ENCODE data around the gene KCNQ2. TPM values are rescaled to one million over a fixed set of nuclear protein-coding genes. Genes with fewer than 3 reads are reported as not detected.

Gene KCNQ2
- total and polyA plus RNA-seq, 4 donors, result 30.7 to 155 (median 103) TPM

GRCh38 chr20:63466861-63467260 is 5.6 kb downstream of the KCNQ2 start:
- Histone ChIP-seq H3K4me3 (ENCODE audit: low read depth, low read length) (no peak overlapping the region), H3K9me3 (ENCODE audit: control insufficient read depth, insufficient read depth, low read length) (no peaks in the 10 kb centered on the region), H3K4me1 (ENCODE audit: control insufficient read depth, insufficient read depth, low read length) (peaks cover 81% of the 10 kb centered on the region), H3K27me3 (ENCODE audit: control insufficient read depth, insufficient read depth, low read length) (no peaks in the 10 kb centered on the region), H3K27ac (ENCODE audit: low read depth, low read length) (no peak overlapping the region), H3K36me3 (ENCODE audit: control insufficient read depth, insufficient read depth, low read length) (peaks cover 64% of the 10 kb centered on the region)
- DNase-seq (ENCODE audit: low read depth in 4 of 6, low spot score in 6 of 6), result no peak
- WGBS (ENCODE audit: insufficient coverage), result 92% methylated on average over 16 of the region's 17 CpGs

DNA sequence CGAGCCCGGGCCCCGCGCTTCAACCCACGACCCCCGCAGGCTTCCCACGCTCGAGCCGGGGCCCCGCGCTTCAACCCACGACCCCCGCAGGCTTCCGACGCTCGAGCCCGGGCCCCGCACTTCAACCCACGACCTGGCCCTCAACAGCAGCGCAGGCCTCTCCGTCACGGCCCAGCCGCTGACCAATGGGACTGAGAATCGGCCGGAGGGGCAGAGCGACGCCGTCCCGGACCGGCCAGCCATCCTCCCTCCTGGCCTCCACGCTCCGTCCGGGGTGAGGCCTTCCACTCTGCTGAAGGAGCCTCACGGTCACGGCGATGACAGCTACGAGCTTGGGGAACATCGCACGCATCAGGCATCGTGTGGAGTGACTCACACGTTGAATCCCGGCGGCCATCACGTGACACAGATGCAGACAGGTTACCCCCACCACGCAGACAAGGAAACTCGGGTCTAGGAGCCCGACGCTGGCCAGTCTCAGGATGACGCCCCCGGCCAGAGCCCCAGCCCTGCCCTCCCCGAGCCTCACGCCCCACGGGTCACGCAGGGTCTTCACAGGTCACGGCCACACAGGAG is 6.1 kb downstream of the KCNQ2 start:
- H3K4me1 ChIP-seq (ENCODE audit: control insufficient read depth, insufficient read depth, low read length), result peaks cover 84% of the 10 kb centered on the region

DNA sequence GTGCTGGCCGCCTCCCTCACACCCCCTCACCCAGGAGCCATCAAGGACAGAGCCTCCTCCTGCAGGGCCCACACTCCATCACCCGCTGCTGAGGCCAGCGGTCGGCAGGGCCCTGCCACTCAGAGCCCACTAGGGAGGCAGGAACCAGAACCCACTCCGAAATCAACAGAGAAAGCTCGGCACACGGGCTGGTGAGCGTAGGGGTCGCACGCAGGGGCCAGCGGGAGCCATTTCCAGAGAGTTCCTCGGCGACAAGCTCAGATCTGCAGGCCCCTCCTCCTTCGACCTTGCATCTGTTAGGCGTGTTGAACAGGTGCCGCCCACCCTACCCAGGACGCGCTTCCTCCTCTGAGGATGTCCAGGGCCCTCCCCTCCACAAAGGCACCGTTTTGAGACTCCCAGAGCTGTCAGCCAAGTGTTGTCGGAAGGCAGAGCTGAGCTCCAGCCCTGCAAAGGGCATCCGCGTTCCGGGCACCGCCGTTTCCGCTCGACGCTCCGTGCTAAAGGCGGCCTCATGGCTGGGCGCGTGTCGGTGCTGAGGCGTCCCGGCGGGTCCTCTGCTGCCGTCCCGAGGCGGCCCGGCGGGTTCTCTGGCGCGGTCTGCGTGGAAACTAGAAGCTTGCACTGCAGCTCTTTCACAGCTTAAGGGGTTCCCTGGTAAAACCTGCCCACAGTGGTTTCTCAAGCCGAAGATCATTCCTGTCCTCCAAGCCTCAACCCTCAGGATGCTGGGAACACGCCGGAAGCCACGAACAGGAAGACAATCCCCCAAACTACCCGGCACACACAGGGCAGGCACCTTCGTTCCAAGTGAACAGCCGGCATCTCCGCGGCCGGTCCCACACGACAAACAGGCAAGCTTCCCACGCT is 6.8 kb downstream of the KCNQ2 start:
- no peaks in the 10 kb centered on the region for H3K9me3 ChIP-seq (ENCODE audit: control insufficient read depth, insufficient read depth, low read length)
- peaks cover 83% of the 10 kb centered on the region for H3K4me1 ChIP-seq (ENCODE audit: control insufficient read depth, insufficient read depth, low read length)
- no peaks in the 10 kb centered on the region for H3K27me3 ChIP-seq (ENCODE audit: control insufficient read depth, insufficient read depth, low read length)
- peaks cover 70% of the 10 kb centered on the region for H3K36me3 ChIP-seq (ENCODE audit: control insufficient read depth, insufficient read depth, low read length)
- WGBS (ENCODE audit: insufficient coverage), result 79% methylated on average over 56 of the region's 56 CpGs
- no peak for DNase-seq (ENCODE audit: low read depth in 4 of 6, low spot score in 6 of 6)
- no peak overlapping the region for H3K27ac ChIP-seq (ENCODE audit: low read depth, low read length)
- no peak overlapping the region for H3K4me3 ChIP-seq (ENCODE audit: low read depth, low read length)

More for the DNA sequence above, 6.1 kb downstream of the KCNQ2 start:
- Histone ChIP-seq H3K27me3 (ENCODE audit: control insufficient read depth, insufficient read depth, low read length) (no peaks in the 10 kb centered on the region), H3K36me3 (ENCODE audit: control insufficient read depth, insufficient read depth, low read length) (peaks cover 67% of the 10 kb centered on the region), H3K4me3 (ENCODE audit: low read depth, low read length) (no peak overlapping the region), H3K9me3 (ENCODE audit: control insufficient read depth, insufficient read depth, low read length) (no peaks in the 10 kb centered on the region), H3K27ac (ENCODE audit: low read depth, low read length) (no peak overlapping the region)
- no peak for DNase-seq (ENCODE audit: low read depth in 4 of 6, low spot score in 6 of 6)
- WGBS (ENCODE audit: insufficient coverage), result 83% methylated on average over 55 of the region's 55 CpGs

DNA sequence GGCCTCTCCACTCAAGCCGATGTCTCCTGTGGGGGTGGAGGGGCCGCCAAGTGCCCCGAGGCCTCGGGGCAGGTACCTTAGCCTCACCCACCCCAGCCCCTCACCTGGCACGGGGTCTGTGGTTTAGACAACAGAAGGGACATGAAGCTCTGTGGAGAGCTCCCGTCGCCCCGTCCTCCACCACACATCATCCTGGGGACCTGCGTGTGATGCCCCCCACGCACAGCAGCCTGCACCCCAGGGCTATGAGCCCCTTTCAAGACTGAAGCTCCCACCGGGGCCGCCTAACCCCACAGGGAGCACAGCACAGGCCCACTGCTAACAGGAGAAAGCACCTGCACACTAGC is 8.2 kb downstream of the KCNQ2 start:
- peaks cover 75% of the 10 kb centered on the region for H3K4me1 ChIP-seq (ENCODE audit: control insufficient read depth, insufficient read depth, low read length)
- no peaks in the 10 kb centered on the region for H3K27me3 ChIP-seq (ENCODE audit: control insufficient read depth, insufficient read depth, low read length)
- no peaks in the 10 kb centered on the region for H3K9me3 ChIP-seq (ENCODE audit: control insufficient read depth, insufficient read depth, low read length)
- H3K4me3 ChIP-seq (ENCODE audit: low read depth, low read length), result no peak overlapping the region
- DNase-seq (ENCODE audit: low read depth in 4 of 6, low spot score in 6 of 6), result no peak
- H3K27ac ChIP-seq (ENCODE audit: low read depth, low read length), result peak overlapping the region; percentile 57
- peaks cover 67% of the 10 kb centered on the region for H3K36me3 ChIP-seq (ENCODE audit: control insufficient read depth, insufficient read depth, low read length)
- 72% methylated on average over 8 of the region's 12 CpGs for WGBS (ENCODE audit: insufficient coverage)

GRCh38 chr20:63463400-63464288 is 8.8 kb downstream of the KCNQ2 start:
- DNase-seq (ENCODE audit: low read depth in 4 of 6, low spot score in 6 of 6), result no peak
- H3K4me3 ChIP-seq (ENCODE audit: low read depth, low read length), result no peak overlapping the region
- H3K27me3 ChIP-seq (ENCODE audit: control insufficient read depth, insufficient read depth, low read length), result no peaks in the 10 kb centered on the region
- H3K36me3 ChIP-seq (ENCODE audit: control insufficient read depth, insufficient read depth, low read length), result peaks cover 68% of the 10 kb centered on the region
- peak overlapping the region; percentile 57 for H3K27ac ChIP-seq (ENCODE audit: low read depth, low read length)
- WGBS (ENCODE audit: insufficient coverage), result 49% methylated on average over 18 of the region's 22 CpGs
- peaks cover 68% of the 10 kb centered on the region for H3K4me1 ChIP-seq (ENCODE audit: control insufficient read depth, insufficient read depth, low read length)
- no peaks in the 10 kb centered on the region for H3K9me3 ChIP-seq (ENCODE audit: control insufficient read depth, insufficient read depth, low read length)

GRCh38 chr20:63462244-63462643 is 10.2 kb downstream of the KCNQ2 start:
- peaks cover 65% of the 10 kb centered on the region for H3K4me1 ChIP-seq (ENCODE audit: control insufficient read depth, insufficient read depth, low read length)
- no peaks in the 10 kb centered on the region for H3K27me3 ChIP-seq (ENCODE audit: control insufficient read depth, insufficient read depth, low read length)
- H3K9me3 ChIP-seq (ENCODE audit: control insufficient read depth, insufficient read depth, low read length), result no peaks in the 10 kb centered on the region
- H3K4me3 ChIP-seq (ENCODE audit: low read depth, low read length), result no peak overlapping the region
- no peak overlapping the region for H3K27ac ChIP-seq (ENCODE audit: low read depth, low read length)
- no peak for DNase-seq (ENCODE audit: low read depth in 4 of 6, low spot score in 6 of 6)
- 100% methylated on average over 1 of the region's 2 CpGs for WGBS (ENCODE audit: insufficient coverage)
- H3K36me3 ChIP-seq (ENCODE audit: control insufficient read depth, insufficient read depth, low read length), result peaks cover 76% of the 10 kb centered on the region

DNA sequence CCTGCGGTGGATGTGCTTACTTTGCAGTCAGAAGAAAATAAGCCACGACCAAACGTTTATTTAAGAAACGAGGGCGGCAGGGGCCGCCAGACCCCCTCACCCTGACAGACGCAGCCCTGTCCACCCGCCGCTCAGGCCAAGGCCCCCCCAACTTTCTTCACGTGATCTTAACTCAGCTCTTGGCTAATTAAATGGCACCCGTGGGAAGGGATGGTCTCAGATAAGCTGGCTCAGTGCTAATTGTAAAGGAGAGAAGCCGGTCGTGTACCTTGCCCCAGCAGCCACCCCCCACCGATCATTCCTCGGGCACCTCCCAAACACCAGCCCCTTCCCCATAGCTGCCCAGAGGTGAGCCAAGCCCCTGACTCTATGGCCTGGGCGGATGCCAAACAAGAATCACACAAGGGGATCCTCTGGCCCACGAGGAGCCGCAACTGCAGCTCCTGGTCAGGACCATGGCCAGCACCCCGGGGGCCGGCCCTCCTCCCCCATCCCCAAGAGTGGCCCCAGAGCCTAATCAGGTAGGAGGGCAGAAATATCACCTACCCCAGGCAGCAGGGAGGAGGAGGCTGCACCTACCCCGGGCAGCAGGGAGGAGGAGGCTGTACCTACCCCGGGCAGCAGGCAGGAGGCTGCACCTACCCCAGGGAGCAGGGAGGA is 11.2 kb downstream of the KCNQ2 start:
- Histone ChIP-seq H3K36me3 (ENCODE audit: control insufficient read depth, insufficient read depth, low read length) (peaks cover 77% of the 10 kb centered on the region), H3K27ac (ENCODE audit: low read depth, low read length) (no peak overlapping the region), H3K4me3 (ENCODE audit: low read depth, low read length) (no peak overlapping the region), H3K4me1 (ENCODE audit: control insufficient read depth, insufficient read depth, low read length) (peaks cover 75% of the 10 kb centered on the region), H3K27me3 (ENCODE audit: control insufficient read depth, insufficient read depth, low read length) (no peaks in the 10 kb centered on the region), H3K9me3 (ENCODE audit: control insufficient read depth, insufficient read depth, low read length) (no peaks in the 10 kb centered on the region)
- DNase-seq (ENCODE audit: low read depth in 4 of 6, low spot score in 6 of 6), result peak in 1 of 6 donors; percentile 66
- WGBS (ENCODE audit: insufficient coverage), result 41% methylated on average over 19 of the region's 22 CpGs

- H3K4me3 ChIP-seq (ENCODE audit: low read depth, low read length), result no peak overlapping the region
- H3K36me3 ChIP-seq (ENCODE audit: control insufficient read depth, insufficient read depth, low read length), result peaks cover 57% of the 10 kb centered on the region
- DNase-seq (ENCODE audit: low read depth in 4 of 6, low spot score in 6 of 6), result no peak
- no peaks in the 10 kb centered on the region for H3K27me3 ChIP-seq (ENCODE audit: control insufficient read depth, insufficient read depth, low read length)
- H3K4me1 ChIP-seq (ENCODE audit: control insufficient read depth, insufficient read depth, low read length), result peaks cover 76% of the 10 kb centered on the region
- no peaks in the 10 kb centered on the region for H3K9me3 ChIP-seq (ENCODE audit: control insufficient read depth, insufficient read depth, low read length)
- WGBS (ENCODE audit: insufficient coverage), result 91% methylated on average over 15 of the region's 17 CpGs
- H3K27ac ChIP-seq (ENCODE audit: low read depth, low read length), result no peak overlapping the region
Measured at GRCh38 chr20:63459070-63459380, 13.4 kb downstream of the KCNQ2 start.

All from spinal cord (tissue), 10 donors.